Measurements from ENCODE around the gene CRYGN. TPM values are rescaled to one million over a fixed set of nuclear protein-coding genes. Genes with fewer than 3 reads are reported as not detected.

CRYGN gene
- total and polyA plus RNA-seq, 2 of the 13 experiments (the other 11 are each of a cell fraction or from before 2014, with no cell fraction given), result 0.11 TPM; not detected in 1

GRCh38 chr7:151435103-151435916, 4.6 kb downstream of the CRYGN start:
- no peak for TF ChIP-seq NFKB2 (CRISPR knock-in tag; IDR thresholded peaks at IDR 0.05; ENCODE audit: borderline replicate concordance)
- TF ChIP-seq ZNF3 (CRISPR knock-in tag; IDR thresholded peaks at IDR 0.05), result no peak
- TF ChIP-seq WIZ (CRISPR knock-in tag; IDR thresholded peaks at IDR 0.05), result no peak
- no peak for TF ChIP-seq CREB3 (CRISPR knock-in tag; IDR thresholded peaks at IDR 0.05)
- TF ChIP-seq PAWR (CRISPR knock-in tag; IDR thresholded peaks at IDR 0.05; ENCODE audit: borderline replicate concordance), result no peak
- no peak for TF ChIP-seq PLSCR1 (CRISPR knock-in tag; IDR thresholded peaks at IDR 0.05; ENCODE audit: borderline replicate concordance)
- Histone ChIP-seq H2AFZ (ENCODE audit: low read length) (no peak overlapping the region), H3K9me3 (ENCODE audit: low read length) (no peaks in the 10 kb centered on the region), H3K4me3 (replicated peaks in 1 of 3; ENCODE audit: insufficient read depth in 1 of 3, low read depth in 2 of 3, low read length in 3 of 3) (no peak overlapping the region), H3K9ac (ENCODE audit: insufficient read depth, low read depth, low read length) (no peak overlapping the region), H4K20me1 (ENCODE audit: insufficient read depth, low read length) (no peaks in the 10 kb centered on the region), H3K4me1 (ENCODE audit: insufficient read depth, low read length) (no peaks in the 10 kb centered on the region), H3K27ac (ENCODE audit: extremely low read length, insufficient read depth, low read length) (no peak overlapping the region), H3K4me2 (ENCODE audit: low read depth, low read length) (no peak overlapping the region), H3K79me2 (ENCODE audit: insufficient read depth, low read length) (no peaks in the 10 kb centered on the region), H3K36me3 (replicated peaks in 1 of 2; ENCODE audit: control insufficient read depth in 1 of 2, insufficient read depth in 2 of 2, low read length in 2 of 2) (no peaks in the 10 kb centered on the region), H3K27me3 (ENCODE audit: control insufficient read depth in 1 of 2, insufficient read depth in 2 of 2, low read length in 2 of 2) (peaks cover 18 to 84% of the 10 kb centered on the region in 2 experiments)
- no peak for ATAC-seq
- no peak for DNase-seq (ENCODE audit: low spot score)
- no peak for FAIRE-seq
- in situ Hi-C loops (cut with HindIII; ENCODE audit: extremely low pct_ligation_motif_present, low pct_unique_long_range_greater_than_20kb) (no loop called here), intact Hi-C loops (cut with micrococcal nuclease; ENCODE audit: unreplicated experiment) (no loop called here)
- ChIA-PET CTCF (ENCODE audit: low intra/inter-chr PET ratio, low total read pairs) (no interaction called here), POLR2A (no interaction called here)
- 20% methylated on average over 10 of the region's 20 CpGs for WGBS (ENCODE audit: low lambda C conversion rate)
- BruUV-seq (replicated peaks), result no TSS peak
